HFFc6 (cell line): ENCODE measurements around the gene F8. TPM values are rescaled to one million over a fixed set of nuclear protein-coding genes. Genes with fewer than 3 reads are reported as not detected.
"Not testable (repeated sequence)": the region's sequence is repeated elsewhere in the genome, so short reads cannot be mapped to it uniquely, and the experiment has no call there.

Experiments used
- DNase-seq: peaks from one replicate; pipeline ENCODE4 v3.0.0-alpha.2; 2018
- H3K27ac Mint-ChIP-seq: 2 replicates; pipeline ENCODE4 v1.8.0; 2020; ENCODE audit warnings: mild to moderate bottlenecking, mixed read lengths
- H3K27me3 Mint-ChIP-seq: 2 replicates; pipeline ENCODE4 v1.8.0; 2021; ENCODE audit warnings: mild to moderate bottlenecking, moderate library complexity, mixed read lengths; ENCODE audit not compliant: insufficient read depth
- H3K36me3 Mint-ChIP-seq: 2 replicates; pipeline ENCODE4 v1.8.0; 2021; ENCODE audit warnings: low read depth, mixed read lengths
- H3K4me1 Mint-ChIP-seq: 2 replicates; pipeline ENCODE4 v1.8.0; 2020; ENCODE audit warnings: low read depth, mixed read lengths
- H3K4me3 Mint-ChIP-seq: 2 replicates; pipeline ENCODE4 v1.8.0; 2020; ENCODE audit warnings: mild to moderate bottlenecking, moderate library complexity, mixed read lengths
- H3K9me3 Mint-ChIP-seq: 2 replicates; pipeline ENCODE4 v1.8.0; 2020; ENCODE audit warnings: mild to moderate bottlenecking, mixed read lengths
- CTCF ChIP-seq: fragments of 200-600 bp; sonication (generic); IDR thresholded peaks from 2 replicates; pipeline ENCODE4 v1.5.0; 2021; ENCODE audit warnings: antibody characterized with exemption, mild to moderate bottlenecking
- total RNA-seq, 6 experiments: library from RNA; stranded (reverse); fragmentation: NEBNext Ultra II Directional; extraction: Animal tissue kit (Norgen Biotek cat#: 25700); gene quantifications; 2 replicates in 1 of 6; 3 replicates in 5 of 6; pipeline ENCODE4 v1.2.3, GENCODE V29; 2021

Gene F8
- total RNA-seq, 6 experiments from 2014 or later: 1.0 to 1.6 (median 1.4) TPM

GRCh38 chrX:154819771-154820341, 202.7 kb downstream of the F8 start:
- DNase-seq: no peak

GRCh38 chrX:154818916-154819770, 203.4 kb downstream of the F8 start:
- Mint-ChIP-seq H3K27me3 (peaks cover 11% of the 10 kb centered on the region), H3K27ac (no peak overlapping the region), H3K4me3 (no peak overlapping the region), H3K4me1 (no peaks in the 10 kb centered on the region), H3K36me3 (no peaks in the 10 kb centered on the region), H3K9me3 (no peaks in the 10 kb centered on the region)
- DNase-seq: no peak
- no peak for TF ChIP-seq CTCF

More at GRCh38 chrX:154819771-154820341, 202.7 kb downstream of the F8 start:
- H3K4me1 Mint-ChIP-seq: no peaks in the 10 kb centered on the region
- peaks cover 8% of the 10 kb centered on the region for H3K27me3 Mint-ChIP-seq
- no peak overlapping the region for H3K4me3 Mint-ChIP-seq
- no peaks in the 10 kb centered on the region for H3K9me3 Mint-ChIP-seq
- no peak for TF ChIP-seq CTCF
- H3K27ac Mint-ChIP-seq: no peak overlapping the region
- H3K36me3 Mint-ChIP-seq: no peaks in the 10 kb centered on the region

- H3K27me3 Mint-ChIP-seq: not testable (repeated sequence)
Observed at GRCh38 chrX:154817048-154817618, 205.4 kb downstream of the F8 start.

GRCh38 chrX:154816326-154816898, 206.1 kb downstream of the F8 start:
- not testable (repeated sequence) for H3K9me3 Mint-ChIP-seq, H3K4me3 Mint-ChIP-seq, H3K27me3 Mint-ChIP-seq, DNase-seq, H3K36me3 Mint-ChIP-seq, H3K27ac Mint-ChIP-seq, H3K4me1 Mint-ChIP-seq

More at GRCh38 chrX:154817048-154817618, 205.4 kb downstream of the F8 start:
- H3K9me3 Mint-ChIP-seq, DNase-seq, H3K4me3 Mint-ChIP-seq, H3K27ac Mint-ChIP-seq, H3K36me3 Mint-ChIP-seq, H3K4me1 Mint-ChIP-seq: not testable (repeated sequence)

- DNase-seq: no peak
- Mint-ChIP-seq H3K4me3 (no peak overlapping the region), H3K36me3 (no peaks in the 10 kb centered on the region), H3K27me3 (peaks cover 9% of the 10 kb centered on the region), H3K27ac (no peak overlapping the region), H3K9me3 (no peaks in the 10 kb centered on the region), H3K4me1 (no peaks in the 10 kb centered on the region)
- no peak for TF ChIP-seq CTCF
Observed at GRCh38 chrX:154815274-154815818, 207.2 kb downstream of the F8 start.

- no peaks in the 10 kb centered on the region for H3K9me3 Mint-ChIP-seq
- no peak overlapping the region for H3K27ac Mint-ChIP-seq
- no peak overlapping the region for H3K4me3 Mint-ChIP-seq
- TF ChIP-seq CTCF: no peak
- no peaks in the 10 kb centered on the region for H3K4me1 Mint-ChIP-seq
- peaks cover 4% of the 10 kb centered on the region for H3K27me3 Mint-ChIP-seq
- DNase-seq: no peak
- no peaks in the 10 kb centered on the region for H3K36me3 Mint-ChIP-seq
Observed at GRCh38 chrX:154813801-154814200, 208.7 kb downstream of the F8 start.
